Measurements from ENCODE around the gene TMEM270.

The TMEM270 gene

DNA sequence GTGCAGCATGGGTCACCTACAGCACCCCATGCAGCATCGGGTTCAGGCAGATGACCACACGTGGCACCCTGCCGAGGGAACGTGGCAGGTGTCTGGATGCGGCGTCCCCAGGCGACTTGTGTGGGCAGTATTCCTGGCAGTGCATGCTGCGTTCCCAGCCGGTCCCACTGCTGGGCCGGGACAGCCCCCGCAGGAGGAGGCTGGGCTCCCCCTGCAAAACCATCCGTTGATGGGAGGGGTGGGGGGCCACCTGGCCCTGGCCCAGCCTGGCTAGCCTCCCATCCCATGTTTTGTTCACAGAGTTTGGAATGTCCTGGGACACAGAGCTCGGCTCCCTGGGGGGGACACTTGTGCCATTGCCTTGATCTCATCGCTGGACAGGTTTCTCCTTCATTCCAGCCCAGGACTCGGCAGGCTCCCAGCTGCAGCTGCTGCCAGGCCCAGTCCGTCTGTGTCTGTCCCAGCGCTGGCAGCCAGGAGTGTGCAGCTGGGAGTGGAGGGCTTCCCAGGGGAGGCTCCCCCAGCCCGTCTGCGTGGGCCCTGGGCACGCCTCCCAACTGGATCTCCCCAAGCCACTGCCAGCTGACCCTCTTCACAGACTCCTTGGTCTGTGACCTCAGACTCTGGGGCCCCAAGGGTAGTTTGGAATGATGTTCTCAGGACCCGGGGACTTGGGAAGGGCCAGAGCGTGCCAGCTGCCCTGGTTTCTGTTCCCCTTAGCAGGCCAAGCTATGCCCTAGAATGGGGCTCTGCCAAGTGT, 32.6 kb downstream of the TMEM270 start:
- TF ChIP-seq, protein P1, sequence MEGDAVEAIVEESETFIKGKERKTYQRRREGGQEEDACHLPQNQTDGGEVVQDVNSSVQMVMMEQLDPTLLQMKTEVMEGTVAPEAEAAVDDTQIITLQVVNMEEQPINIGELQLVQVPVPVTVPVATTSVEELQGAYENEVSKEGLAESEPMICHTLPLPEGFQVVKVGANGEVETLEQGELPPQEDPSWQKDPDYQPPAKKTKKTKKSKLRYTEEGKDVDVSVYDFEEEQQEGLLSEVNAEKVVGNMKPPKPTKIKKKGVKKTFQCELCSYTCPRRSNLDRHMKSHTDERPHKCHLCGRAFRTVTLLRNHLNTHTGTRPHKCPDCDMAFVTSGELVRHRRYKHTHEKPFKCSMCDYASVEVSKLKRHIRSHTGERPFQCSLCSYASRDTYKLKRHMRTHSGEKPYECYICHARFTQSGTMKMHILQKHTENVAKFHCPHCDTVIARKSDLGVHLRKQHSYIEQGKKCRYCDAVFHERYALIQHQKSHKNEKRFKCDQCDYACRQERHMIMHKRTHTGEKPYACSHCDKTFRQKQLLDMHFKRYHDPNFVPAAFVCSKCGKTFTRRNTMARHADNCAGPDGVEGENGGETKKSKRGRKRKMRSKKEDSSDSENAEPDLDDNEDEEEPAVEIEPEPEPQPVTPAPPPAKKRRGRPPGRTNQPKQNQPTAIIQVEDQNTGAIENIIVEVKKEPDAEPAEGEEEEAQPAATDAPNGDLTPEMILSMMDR (IDR thresholded peaks at IDR 0.05; ENCODE audit: low read depth, low read length), result no peak
- H3K9me3 ChIP-seq, result no peaks in the 10 kb centered on the region; the same call in 1 of the 2 replicates
- no peak overlapping the region for H3K4me3 ChIP-seq (ENCODE audit: low read depth, low read length)
- H3K4me1 ChIP-seq, result no peaks in the 10 kb centered on the region; the same call in none of the 2 replicates
- no peaks in the 10 kb centered on the region; the same call in 1 of the 2 replicates for H3K27me3 ChIP-seq
- H3K36me3 ChIP-seq, result no peaks in the 10 kb centered on the region
- peak; percentile 49 for DNase-seq

DNA sequence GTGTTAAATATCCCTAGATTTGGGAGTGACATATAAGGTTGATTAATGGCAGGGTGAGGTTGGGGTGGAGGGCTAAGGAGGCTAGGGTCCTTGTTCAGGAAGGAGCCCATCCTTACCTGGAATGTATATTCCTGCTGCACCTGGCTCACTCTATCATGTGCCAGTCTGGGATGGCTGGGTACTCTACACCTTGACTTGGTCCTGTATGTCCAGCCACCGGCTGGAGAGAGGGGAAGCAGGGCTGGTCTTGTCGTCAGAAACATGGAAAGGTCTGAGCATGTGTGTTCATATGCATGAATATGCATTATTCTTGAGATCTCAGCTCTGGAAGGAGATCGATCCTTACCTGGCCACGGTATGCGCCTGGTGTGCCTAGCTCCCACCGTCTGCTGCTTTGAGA, 33.2 kb downstream of the TMEM270 start:
- Histone ChIP-seq H3K4me1 (no peaks in the 10 kb centered on the region; the same call in none of the 2 replicates), H3K27me3 (no peaks in the 10 kb centered on the region; the same call in 1 of the 2 replicates), H3K9me3 (no peaks in the 10 kb centered on the region; the same call in 1 of the 2 replicates), H3K36me3 (no peaks in the 10 kb centered on the region), H3K4me3 (ENCODE audit: low read depth, low read length) (no peak overlapping the region)
- TF ChIP-seq, protein P1 (IDR thresholded peaks at IDR 0.05; ENCODE audit: low read depth, low read length), result no peak
- no peak for DNase-seq

DNA sequence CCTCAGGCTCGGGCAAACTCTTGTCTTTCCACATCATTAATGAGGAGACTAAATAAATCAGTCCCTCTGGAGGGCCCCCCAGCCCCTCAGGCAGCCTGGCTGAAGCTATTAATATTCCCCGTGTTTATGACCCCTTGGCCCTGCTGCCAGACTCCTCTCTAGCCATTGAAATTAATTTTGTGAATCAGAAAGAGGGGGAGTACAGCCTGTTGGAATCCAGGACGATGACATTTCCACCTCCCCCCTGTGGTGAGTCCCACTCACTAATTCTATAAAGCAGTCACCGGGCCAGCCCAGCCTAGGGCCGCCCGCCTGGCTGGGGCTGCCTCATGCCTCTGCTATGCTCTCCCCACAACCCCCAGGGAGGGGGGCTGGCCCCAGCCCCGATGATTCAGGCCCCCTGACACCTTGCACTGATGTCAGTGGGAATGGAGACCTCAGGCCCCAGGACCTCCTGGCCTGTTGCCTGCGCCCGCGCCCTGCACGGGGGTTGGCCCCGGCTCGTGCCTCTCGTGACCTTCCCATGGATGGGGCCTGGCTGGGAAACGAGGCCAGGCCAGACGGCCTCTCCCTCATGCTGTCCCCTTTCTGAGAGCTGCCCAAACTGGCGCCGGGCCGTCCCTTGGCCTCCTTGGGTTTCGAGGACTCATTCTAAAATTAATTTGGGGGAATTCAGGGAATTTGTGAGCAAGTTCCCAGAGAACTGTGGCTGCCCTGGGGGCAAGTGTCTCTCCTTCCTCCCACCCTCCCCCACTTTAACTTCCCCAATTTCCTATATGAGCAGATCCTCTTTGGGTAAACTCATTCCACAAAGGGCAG, 34.0 kb downstream of the TMEM270 start:
- TF ChIP-seq, protein P1 (IDR thresholded peaks at IDR 0.05; ENCODE audit: low read depth, low read length), result no peak
- H3K27me3 ChIP-seq, result no peaks in the 10 kb centered on the region; the same call in 1 of the 2 replicates
- H3K9me3 ChIP-seq, result no peaks in the 10 kb centered on the region; the same call in 1 of the 2 replicates
- H3K4me1 ChIP-seq, result no peaks in the 10 kb centered on the region; the same call in none of the 2 replicates
- no peak for DNase-seq
- H3K36me3 ChIP-seq, result no peaks in the 10 kb centered on the region
- H3K4me3 ChIP-seq (ENCODE audit: low read depth, low read length), result no peak overlapping the region

DNA sequence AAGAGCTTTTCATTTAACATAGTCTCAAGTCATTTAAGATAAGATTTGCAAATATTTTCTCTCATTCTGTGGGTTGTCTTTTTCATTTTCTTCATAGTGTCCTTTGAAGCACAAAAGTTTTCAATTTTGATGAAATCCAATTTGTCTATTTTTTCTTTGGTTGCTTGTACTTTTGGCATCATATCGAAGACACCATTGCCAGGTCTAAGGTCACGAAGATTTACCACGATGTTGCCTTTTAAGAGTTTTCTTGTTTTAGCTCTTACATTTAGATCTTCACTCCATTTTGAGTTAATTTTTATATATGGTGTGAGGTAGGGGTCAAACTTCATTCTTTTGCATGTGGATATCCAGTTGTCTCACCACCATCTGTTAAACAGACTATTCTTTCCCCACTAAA, 34.7 kb downstream of the TMEM270 start:
- H3K4me1 ChIP-seq, result no peaks in the 10 kb centered on the region; the same call in none of the 2 replicates

DNA sequence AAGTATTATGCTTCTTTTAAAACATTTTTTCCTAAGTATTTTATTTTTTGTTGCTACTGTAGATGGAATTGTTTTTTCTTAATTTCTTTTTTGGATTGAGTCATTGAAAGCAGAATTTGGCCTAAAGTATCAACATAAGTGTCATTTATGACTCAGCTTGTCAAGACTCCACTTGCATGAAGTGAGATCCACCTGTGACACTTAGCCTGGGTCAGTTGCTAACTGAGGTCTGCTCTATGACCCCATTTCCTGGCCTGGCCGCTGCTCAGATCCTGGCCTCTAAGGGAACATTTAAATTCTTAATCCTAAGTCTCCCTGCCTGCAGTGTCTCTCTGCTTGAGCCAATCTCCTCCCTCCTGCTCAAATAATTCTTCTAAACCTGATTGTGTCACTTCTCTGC, 35.5 kb downstream of the TMEM270 start:
- TF ChIP-seq, protein P1 (IDR thresholded peaks at IDR 0.05; ENCODE audit: low read depth, low read length), result no peak
- Histone ChIP-seq H3K27me3 (no peaks in the 10 kb centered on the region; the same call in 1 of the 2 replicates), H3K9me3 (no peaks in the 10 kb centered on the region; the same call in 1 of the 2 replicates), H3K4me1 (no peaks in the 10 kb centered on the region; the same call in none of the 2 replicates), H3K36me3 (no peaks in the 10 kb centered on the region), H3K4me3 (ENCODE audit: low read depth, low read length) (no peak overlapping the region)
- no peak for DNase-seq

More for the DNA sequence above, 34.7 kb downstream of the TMEM270 start:
- Histone ChIP-seq H3K27me3 (no peaks in the 10 kb centered on the region; the same call in 1 of the 2 replicates), H3K36me3 (no peaks in the 10 kb centered on the region), H3K9me3 (no peaks in the 10 kb centered on the region; the same call in 1 of the 2 replicates), H3K4me3 (ENCODE audit: low read depth, low read length) (no peak overlapping the region)
- no peak for DNase-seq
- TF ChIP-seq, protein P1 (IDR thresholded peaks at IDR 0.05; ENCODE audit: low read depth, low read length), result no peak
